ENCODE data around the gene CYGB. TPM values are rescaled to one million over a fixed set of nuclear protein-coding genes. Genes with fewer than 3 reads are reported as not detected.

The CYGB gene
- total and polyA plus RNA-seq, 2 of the 13 experiments (the other 11 are each of a cell fraction or from before 2014, with no cell fraction given) = 18.9 to 27.1 TPM

- TF ChIP-seq ARID5B (CRISPR knock-in tag; IDR thresholded peaks at IDR 0.05) (peak; percentile 96), ZKSCAN5 (CRISPR knock-in tag; IDR thresholded peaks at IDR 0.05) (no peak), RBM39 (IDR thresholded peaks at IDR 0.05; ENCODE audit: low read depth, low read length, poor library complexity, severe bottlenecking) (no peak), HNF4G (IDR thresholded peaks at IDR 0.05; ENCODE audit: borderline replicate concordance, low read depth, low read length) (peak; percentile 53; the same call in 1 of the 2 replicates), HNF4G (CRISPR knock-in tag; IDR thresholded peaks at IDR 0.05; ENCODE audit: borderline replicate concordance, low read depth) (no peak), ZNF354B (CRISPR knock-in tag; IDR thresholded peaks at IDR 0.05) (0 out of 2 replicates have a peak, but pooled peaks have one; percentile 23), HOXA3 (CRISPR knock-in tag; IDR thresholded peaks at IDR 0.05) (peak; percentile 85), MIER3 (CRISPR knock-in tag; IDR thresholded peaks at IDR 0.05; ENCODE audit: borderline replicate concordance) (peak; percentile 80; the same call in 1 of the 2 replicates), FOSL2 (CRISPR knock-in tag; IDR thresholded peaks at IDR 0.05) (peak; percentile 54; the same call in 1 of the 2 replicates), ZNF30 (CRISPR knock-in tag; IDR thresholded peaks at IDR 0.05) (peak; percentile 82; the same call in 1 of the 2 replicates), ARHGAP35 (CRISPR knock-in tag; IDR thresholded peaks at IDR 0.05; ENCODE audit: borderline replicate concordance) (no peak), ZNF383 (CRISPR knock-in tag; IDR thresholded peaks at IDR 0.05; ENCODE audit: borderline replicate concordance) (no peak), SALL1 (CRISPR knock-in tag; IDR thresholded peaks at IDR 0.05) (peak; percentile 85), ATF7-NPFF (CRISPR knock-in tag; IDR thresholded peaks at IDR 0.05; ENCODE audit: low read depth) (no peak), GMEB1 (CRISPR knock-in tag; IDR thresholded peaks at IDR 0.05; ENCODE audit: borderline replicate concordance) (0 out of 2 replicates have a peak, but pooled peaks have one; percentile 3)
- TF ChIP-seq, protein P1, sequence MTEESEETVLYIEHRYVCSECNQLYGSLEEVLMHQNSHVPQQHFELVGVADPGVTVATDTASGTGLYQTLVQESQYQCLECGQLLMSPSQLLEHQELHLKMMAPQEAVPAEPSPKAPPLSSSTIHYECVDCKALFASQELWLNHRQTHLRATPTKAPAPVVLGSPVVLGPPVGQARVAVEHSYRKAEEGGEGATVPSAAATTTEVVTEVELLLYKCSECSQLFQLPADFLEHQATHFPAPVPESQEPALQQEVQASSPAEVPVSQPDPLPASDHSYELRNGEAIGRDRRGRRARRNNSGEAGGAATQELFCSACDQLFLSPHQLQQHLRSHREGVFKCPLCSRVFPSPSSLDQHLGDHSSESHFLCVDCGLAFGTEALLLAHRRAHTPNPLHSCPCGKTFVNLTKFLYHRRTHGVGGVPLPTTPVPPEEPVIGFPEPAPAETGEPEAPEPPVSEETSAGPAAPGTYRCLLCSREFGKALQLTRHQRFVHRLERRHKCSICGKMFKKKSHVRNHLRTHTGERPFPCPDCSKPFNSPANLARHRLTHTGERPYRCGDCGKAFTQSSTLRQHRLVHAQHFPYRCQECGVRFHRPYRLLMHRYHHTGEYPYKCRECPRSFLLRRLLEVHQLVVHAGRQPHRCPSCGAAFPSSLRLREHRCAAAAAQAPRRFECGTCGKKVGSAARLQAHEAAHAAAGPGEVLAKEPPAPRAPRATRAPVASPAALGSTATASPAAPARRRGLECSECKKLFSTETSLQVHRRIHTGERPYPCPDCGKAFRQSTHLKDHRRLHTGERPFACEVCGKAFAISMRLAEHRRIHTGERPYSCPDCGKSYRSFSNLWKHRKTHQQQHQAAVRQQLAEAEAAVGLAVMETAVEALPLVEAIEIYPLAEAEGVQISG (CRISPR knock-in tag; IDR thresholded peaks at IDR 0.05) = peak; percentile 57; the same call in 1 of the 2 replicates
- TF ChIP-seq, protein P2, sequence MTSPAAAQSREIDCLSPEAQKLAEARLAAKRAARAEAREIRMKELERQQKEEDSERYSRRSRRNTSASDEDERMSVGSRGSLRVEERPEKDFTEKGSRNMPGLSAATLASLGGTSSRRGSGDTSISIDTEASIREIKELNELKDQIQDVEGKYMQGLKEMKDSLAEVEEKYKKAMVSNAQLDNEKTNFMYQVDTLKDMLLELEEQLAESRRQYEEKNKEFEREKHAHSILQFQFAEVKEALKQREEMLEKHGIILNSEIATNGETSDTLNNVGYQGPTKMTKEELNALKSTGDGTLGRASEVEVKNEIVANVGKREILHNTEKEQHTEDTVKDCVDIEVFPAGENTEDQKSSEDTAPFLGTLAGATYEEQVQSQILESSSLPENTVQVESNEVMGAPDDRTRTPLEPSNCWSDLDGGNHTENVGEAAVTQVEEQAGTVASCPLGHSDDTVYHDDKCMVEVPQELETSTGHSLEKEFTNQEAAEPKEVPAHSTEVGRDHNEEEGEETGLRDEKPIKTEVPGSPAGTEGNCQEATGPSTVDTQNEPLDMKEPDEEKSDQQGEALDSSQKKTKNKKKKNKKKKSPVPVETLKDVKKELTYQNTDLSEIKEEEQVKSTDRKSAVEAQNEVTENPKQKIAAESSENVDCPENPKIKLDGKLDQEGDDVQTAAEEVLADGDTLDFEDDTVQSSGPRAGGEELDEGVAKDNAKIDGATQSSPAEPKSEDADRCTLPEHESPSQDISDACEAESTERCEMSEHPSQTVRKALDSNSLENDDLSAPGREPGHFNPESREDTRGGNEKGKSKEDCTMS (CRISPR knock-in tag; conservative IDR thresholded peaks at IDR 0.05) = no peak
Measured at GRCh38 chr17:76550712-76551615, 13.5 kb upstream of the CYGB start (continued).
